ENCODE measurements around the gene USP40.

DNA sequence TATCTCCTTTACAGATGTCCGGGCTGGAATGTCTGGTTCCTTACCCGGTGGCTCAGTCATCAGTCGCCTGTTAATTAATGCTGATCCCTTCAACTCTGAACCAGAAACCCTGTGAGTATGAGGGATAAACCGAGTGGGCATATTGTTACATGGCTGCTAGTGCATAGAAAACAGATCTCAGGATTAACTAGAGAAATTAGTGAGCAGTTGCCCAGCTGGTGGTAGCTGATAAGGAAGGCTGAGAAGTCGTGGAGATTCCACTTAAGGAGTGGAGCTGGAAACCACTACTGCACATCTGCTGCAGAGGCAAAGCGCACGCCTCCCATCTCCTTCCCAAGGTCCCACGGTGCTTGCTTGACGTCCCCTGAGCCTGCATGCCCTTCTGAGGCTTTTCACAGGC is 114.6 kb downstream of the USP40 start:
- TF ChIP-seq, protein P1, sequence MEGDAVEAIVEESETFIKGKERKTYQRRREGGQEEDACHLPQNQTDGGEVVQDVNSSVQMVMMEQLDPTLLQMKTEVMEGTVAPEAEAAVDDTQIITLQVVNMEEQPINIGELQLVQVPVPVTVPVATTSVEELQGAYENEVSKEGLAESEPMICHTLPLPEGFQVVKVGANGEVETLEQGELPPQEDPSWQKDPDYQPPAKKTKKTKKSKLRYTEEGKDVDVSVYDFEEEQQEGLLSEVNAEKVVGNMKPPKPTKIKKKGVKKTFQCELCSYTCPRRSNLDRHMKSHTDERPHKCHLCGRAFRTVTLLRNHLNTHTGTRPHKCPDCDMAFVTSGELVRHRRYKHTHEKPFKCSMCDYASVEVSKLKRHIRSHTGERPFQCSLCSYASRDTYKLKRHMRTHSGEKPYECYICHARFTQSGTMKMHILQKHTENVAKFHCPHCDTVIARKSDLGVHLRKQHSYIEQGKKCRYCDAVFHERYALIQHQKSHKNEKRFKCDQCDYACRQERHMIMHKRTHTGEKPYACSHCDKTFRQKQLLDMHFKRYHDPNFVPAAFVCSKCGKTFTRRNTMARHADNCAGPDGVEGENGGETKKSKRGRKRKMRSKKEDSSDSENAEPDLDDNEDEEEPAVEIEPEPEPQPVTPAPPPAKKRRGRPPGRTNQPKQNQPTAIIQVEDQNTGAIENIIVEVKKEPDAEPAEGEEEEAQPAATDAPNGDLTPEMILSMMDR (IDR thresholded peaks at IDR 0.05): no peak
- TF ChIP-seq EZH2 (IDR thresholded peaks at IDR 0.05; ENCODE audit: borderline replicate concordance, insufficient read depth, low read depth, low read length, poor library complexity, severe bottlenecking): no peak

All from B cell (primary cell).